Activated T-cell treated with anti-CD3 and anti-CD28 coated beads for 4 hours (primary cell): ENCODE results near the gene CALN1.

ENCODE experiments used
- DNase-seq: peaks from one replicate; pipeline ENCODE4 v3.0.0-alpha.2; 2020

CALN1 gene

DNA sequence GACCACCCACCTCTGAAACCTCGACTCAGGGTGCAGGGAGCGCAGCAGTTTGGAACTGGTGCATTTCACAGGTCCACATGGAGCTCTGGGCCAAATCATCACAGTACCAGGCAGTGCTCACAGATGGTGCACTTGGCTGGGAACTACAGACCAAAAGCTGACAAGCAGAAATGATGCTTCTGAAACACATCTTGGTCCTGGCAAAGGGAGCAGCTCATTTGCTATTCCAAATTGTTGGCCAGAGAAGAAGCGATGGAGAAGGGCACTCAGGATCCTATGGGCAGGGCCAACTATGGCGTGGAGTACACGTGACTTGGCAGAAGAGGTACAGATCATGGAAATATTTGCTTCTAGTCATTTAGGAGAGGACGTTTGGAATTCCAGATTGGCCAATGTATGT lies 383.9 kb downstream of the CALN1 start:
- no peak for DNase-seq

GRCh38 chr7:72025381-72025960 lies 386.7 kb downstream of the CALN1 start:
- no peak for DNase-seq

DNA sequence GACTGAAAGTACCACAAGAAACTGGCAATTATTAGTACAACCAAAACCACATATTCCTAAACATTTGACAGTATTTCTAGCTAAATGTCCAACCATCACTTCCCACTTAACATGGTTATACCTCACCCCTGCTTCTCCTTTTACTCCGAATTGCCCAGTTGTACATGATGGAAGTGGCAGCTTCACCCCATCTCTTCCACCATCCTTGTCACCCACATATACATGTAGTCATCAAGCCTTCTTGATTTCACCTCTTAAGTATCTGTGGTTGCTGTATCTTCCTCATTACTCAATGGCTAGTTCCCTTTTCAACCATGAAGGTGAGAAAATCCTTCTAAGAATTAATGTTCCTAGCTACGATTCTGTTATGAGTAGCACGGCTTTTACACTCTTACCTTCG lies 388.2 kb downstream of the CALN1 start:
- DNase-seq, result no peak

GRCh38 chr7:72021716-72022115 lies 390.4 kb downstream of the CALN1 start:
- DNase-seq, result no peak

GRCh38 chr7:72020311-72020710 lies 391.8 kb downstream of the CALN1 start:
- DNase-seq, result no peak

DNA sequence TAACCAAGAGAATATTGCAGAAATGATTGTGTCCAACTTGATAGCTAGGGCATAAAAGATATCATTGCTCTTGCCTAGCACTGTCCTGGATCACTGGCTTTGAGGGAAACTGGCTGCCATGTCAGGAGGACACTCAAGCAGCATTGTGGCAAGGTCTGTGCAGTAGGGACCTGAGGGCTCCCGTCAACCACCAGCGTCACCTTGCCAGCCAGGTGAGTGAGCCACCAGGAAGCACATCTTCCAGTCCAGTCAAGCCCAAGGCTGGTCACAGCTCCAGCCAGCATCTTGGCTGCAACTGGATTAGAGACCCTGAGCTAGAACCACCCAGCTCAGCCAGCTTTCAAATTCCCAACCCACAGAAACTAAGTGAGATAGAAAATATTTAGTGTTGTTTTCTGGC lies 392.7 kb downstream of the CALN1 start:
- no peak for DNase-seq

GRCh38 chr7:72017756-72018155 lies 394.4 kb downstream of the CALN1 start:
- DNase-seq, result no peak

DNA sequence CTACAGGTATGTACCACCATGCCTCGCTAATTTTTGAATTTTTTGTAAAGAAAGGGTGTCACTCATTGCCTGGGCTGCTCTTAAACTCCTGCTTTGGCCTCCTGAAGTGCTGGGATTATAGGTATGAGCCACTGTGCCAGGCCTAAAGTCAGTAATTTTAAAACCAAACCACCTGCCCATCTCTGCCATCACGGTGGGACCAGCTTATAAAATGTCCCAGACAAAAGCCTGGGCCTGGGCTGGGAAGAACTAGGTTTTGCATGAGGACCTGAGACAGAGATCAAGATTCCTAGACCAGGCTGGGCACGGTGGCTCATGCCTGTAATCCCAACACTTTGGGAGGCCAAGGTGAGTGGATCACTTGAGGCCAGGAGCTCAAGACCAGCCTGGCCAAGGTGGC lies 395.6 kb downstream of the CALN1 start:
- no peak for DNase-seq

DNA sequence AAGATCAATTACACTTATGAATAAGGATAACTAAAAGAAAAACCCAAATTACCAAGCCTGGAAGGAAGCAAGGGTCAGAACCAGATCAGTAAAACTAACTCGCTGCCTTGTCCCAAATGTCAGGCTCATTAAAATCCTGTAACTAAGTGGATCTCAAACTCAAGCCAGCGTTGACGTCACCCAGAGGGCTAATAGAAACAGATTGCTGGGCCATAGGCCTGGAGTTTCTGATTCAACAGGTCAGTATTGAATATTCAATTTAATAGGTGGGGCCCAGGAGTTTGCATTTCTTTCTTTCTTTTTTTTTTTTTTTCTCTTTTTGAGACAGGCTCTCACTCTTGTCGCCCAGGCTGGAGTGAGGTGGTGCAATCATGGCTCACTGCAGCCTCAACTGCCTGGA lies 397.0 kb downstream of the CALN1 start:
- no peak for DNase-seq

DNA sequence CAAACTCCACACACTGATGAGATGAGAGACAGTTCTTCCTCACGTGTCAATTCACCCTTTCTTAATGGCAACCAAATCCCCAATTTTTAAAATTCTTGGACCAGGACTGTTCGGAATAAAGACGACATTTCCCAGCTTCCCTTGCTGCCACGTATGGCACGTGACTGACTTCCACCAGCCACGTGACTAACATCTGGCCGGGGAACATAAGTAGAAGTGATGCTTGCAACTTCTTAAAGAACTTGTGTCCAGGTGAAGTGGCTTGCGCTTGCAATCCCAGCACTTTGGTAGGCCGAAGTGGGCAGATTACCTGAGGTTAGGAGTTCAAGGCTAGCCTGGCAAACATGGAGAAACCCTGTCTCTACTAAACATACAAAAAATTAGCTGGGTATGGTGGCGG lies 405.1 kb downstream of the CALN1 start:
- DNase-seq, result no peak

- no peak for DNase-seq
Measured at GRCh38 chr7:72003236-72003635, 408.9 kb downstream of the CALN1 start.

DNA sequence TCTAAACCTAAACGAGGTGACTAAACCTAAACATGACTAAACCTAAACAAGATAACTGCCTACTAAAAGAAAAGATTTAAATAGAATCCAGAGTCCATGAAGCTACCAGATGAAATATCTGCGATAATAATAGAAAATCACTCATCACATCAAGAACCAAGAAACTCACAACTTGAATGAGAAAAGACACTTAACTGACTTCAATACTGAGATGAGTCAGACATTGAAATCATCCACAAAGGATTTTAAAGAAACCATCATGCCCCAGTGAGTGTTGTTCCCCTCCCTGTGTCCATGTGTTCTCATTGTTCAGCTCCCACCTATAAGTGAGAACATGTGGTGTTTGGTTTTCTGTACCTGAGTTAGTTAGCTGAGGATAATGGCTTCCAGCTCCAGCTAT lies 416.0 kb downstream of the CALN1 start:
- DNase-seq, result no peak

DNA sequence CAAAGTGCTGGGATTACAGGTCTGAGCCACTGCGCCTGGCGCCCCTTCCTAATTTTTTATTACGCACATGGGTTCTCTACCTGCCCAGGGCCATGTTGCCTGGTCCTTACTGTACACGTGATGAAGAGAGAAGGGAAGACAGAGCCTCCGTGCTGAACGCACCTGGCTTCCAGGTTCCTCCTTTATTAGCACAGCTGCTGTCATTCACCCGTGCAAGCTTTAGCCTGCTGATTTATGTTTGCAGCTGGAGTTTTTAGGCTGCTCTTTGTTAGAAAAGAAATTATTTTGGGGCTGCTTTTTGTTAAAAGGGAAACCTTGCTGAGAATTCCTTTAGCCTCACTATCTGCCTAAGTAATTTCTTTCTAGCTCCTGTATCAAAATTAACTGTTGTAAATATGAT lies 417.0 kb downstream of the CALN1 start:
- DNase-seq, result no peak

- no peak for DNase-seq
Measured at GRCh38 chr7:71991586-71991985, 420.6 kb downstream of the CALN1 start.

- DNase-seq, result no peak
Measured at GRCh38 chr7:71990138-71990462, 422.0 kb downstream of the CALN1 start.

GRCh38 chr7:71988201-71988600 lies 423.9 kb downstream of the CALN1 start:
- no peak for DNase-seq

DNA sequence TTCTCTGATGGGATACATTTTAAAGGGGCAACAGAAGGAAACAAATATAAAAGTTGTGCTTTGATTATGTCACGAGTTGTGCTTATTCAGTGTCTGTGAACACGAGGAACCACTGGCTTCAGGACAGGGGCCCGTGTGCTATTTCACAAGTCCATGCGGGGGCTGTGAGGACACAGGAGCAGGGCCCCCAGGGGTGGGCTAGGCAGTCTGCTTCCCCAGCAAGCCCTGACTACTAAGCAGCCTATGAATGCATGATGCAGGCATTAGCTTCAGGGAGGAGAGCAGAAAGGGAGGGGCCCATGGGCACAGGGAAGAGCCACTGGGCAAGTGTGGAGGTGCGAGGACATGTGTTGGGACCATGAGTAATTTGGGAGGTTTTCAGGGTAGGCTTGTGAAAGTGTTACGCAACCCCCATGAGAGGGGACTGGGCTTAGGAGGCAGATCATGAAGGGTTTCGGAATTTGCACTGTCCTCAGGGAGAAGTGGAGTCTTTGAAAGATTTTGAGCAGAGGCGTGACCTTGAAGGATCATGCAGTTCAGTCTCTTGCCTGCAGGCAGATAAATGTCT lies 424.9 kb downstream of the CALN1 start:
- no peak for DNase-seq

GRCh38 chr7:71984348-71984747 lies 427.8 kb downstream of the CALN1 start:
- no peak for DNase-seq

DNA sequence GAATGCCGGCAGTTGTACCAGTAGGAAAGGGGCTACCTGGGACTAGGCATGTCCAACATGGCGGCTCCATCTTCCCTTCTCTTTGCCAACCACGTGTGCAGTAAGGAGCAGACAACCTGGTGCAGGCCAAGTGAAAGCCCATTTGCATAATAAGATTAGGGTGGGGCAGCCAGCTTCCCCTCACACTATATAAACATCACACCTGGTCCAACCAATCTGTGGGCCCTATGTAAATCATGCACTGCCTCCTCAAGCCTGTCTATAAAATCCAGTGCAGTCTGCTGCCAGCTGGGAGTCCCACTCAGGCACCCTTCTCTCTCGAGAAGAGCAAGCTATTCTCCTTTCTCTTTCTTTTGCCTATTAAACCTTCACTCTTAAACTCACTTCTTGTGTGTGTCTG lies 429.3 kb downstream of the CALN1 start:
- no peak for DNase-seq

DNA sequence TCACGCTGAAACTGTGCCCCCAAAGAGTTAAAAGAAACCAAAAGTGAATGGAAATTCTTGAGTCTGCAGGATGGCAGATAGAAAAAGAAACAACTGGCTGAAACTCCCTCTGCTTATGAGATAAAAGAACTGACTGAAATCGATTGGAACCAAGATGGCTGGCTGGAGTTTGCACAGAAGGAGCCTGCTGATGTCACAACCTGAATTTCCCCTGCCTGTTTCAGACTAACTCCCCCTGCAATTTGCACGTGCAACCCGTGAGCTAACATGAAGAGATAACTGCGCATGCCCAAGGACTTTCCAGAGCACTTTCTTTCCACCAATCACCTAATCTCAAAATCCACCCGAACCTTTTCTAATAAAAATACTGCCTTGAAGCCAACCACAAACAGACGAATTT lies 435.5 kb downstream of the CALN1 start:
- no peak for DNase-seq

DNA sequence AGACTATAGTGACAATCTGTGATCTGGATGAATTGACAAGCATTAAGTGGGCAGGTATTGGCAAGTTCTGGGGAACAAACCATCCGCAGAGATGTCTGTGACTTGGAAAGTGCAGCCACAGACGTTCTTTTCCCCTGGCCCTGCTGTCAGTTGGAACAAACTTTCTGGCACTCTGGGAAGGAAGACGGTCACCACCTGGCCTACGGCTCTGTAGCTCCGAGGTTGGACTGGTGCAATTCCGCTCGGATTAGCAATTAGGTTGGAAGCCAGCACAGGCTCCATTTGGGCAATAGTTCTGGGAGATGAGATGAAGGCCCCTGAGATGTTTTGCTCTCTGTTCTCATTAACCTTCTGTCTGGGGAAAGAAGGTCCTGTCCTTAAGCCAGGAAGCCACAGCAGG lies 437.5 kb downstream of the CALN1 start:
- no peak for DNase-seq

GRCh38 chr7:71972534-71972933 lies 439.6 kb downstream of the CALN1 start:
- no peak for DNase-seq

DNA sequence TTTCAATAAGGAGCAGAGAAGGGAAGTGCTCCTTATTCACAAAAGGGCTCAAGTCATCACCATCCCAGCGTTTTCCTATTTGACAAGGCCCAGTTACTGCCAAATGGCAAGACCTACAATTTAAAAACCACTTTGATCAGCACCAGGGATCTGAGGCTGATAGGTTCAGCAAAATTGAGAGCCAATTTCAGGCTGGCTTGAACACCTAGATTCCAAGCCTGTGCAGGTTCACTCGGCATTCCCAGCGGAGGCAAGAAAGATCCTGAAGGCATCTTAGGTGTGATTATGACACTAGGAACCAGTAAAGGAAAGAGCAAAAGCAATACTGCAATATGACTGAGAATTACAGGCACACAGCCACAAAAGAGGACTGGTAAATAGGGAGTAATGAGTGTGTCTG lies 441.4 kb downstream of the CALN1 start:
- DNase-seq, result no peak

GRCh38 chr7:71962636-71963035 lies 449.5 kb downstream of the CALN1 start:
- no peak for DNase-seq

- DNase-seq, result no peak
Measured at GRCh38 chr7:71961283-71961682, 450.9 kb downstream of the CALN1 start.

GRCh38 chr7:71942115-71942514 lies 470.0 kb downstream of the CALN1 start:
- DNase-seq, result no peak
